Memory B cell (primary cell): ENCODE data around the gene ZFHX3.
A peak's percentile ranks its signal among the peaks of the same experiment; 100 is the strongest.

Experiments used
- ATAC-seq: fragments of 150-1000 bp; cut with Tn5 transposase; 2 replicates; pipeline ENCODE4 v1.10.0; 2021; ENCODE audit warnings: low read depth, mild to moderate bottlenecking, moderate library complexity
- DNase-seq, 2 donors: peaks; one replicate each; pipeline ENCODE4 v3.0.0; 2022; ENCODE audit warnings: low spot score in 2 of 2
- H3K27ac Mint-ChIP-seq: one replicate; pipeline ENCODE4 v1.8.0; 2022; ENCODE audit warnings: mild to moderate bottlenecking, moderate library complexity, mixed read lengths
- H3K27me3 Mint-ChIP-seq: one replicate; pipeline ENCODE4 v1.8.0; 2022; ENCODE audit warnings: mixed read lengths
- H3K36me3 Mint-ChIP-seq: one replicate; pipeline ENCODE4 v1.8.0; 2022; ENCODE audit warnings: mild to moderate bottlenecking, mixed read lengths
- H3K4me1 Mint-ChIP-seq: one replicate; pipeline ENCODE4 v1.8.0; 2022; ENCODE audit warnings: mixed read lengths
- H3K4me3 Mint-ChIP-seq: one replicate; pipeline ENCODE4 v1.8.0; 2022; ENCODE audit warnings: mild to moderate bottlenecking, moderate library complexity, mixed read lengths
- H3K9me3 Mint-ChIP-seq: one replicate; pipeline ENCODE4 v1.8.0; 2022; ENCODE audit warnings: mixed read lengths

Gene ZFHX3

DNA sequence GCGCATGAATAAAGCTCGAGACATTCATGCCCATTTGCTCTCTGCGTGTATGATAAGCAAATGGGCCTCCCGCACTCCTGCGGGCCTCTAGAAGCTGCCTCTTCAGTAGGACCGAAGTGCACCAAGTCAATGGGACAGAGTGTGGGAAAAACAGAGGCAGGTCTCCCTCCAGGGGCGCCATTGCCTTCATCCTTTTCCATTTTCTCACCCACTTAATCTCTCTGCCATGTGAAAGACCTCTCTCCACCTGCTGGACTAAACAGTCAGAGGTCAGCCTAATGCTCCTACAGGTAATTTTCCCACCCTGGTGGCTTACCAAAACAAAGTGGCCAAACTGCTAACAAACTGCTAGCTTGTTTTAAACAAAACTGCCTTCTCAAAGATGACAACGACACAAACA, 210.9 kb downstream of the ZFHX3 start:
- Mint-ChIP-seq H3K4me1 (peaks cover 6% of the 10 kb centered on the region), H3K9me3 (no peaks in the 10 kb centered on the region), H3K27me3 (peaks cover 2% of the 10 kb centered on the region), H3K4me3 (no peak overlapping the region), H3K36me3 (no peaks in the 10 kb centered on the region), H3K27ac (no peak overlapping the region)
- ATAC-seq (no peak), DNase-seq (no peak)

DNA sequence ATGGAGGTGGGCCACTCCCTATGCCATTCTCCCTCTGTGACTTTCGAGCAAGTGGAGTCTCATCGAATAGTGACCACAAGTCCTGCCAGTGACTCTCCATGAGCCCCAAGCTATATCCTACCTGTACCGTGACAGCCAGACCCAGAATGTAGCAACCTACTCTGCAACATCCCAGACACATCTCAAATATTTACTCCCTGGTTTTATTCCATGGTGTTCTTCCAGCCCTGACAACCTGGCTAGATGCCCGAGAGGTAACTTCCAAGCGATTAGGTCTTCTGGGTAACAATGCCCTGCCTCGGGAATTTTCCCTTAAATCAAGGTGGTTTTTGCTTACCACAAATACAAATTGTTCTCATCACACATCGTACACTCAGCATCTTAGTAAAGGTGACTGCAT, 211.7 kb downstream of the ZFHX3 start:
- Mint-ChIP-seq H3K4me3 (no peak overlapping the region), H3K27me3 (peaks cover 2% of the 10 kb centered on the region), H3K36me3 (no peaks in the 10 kb centered on the region), H3K27ac (no peak overlapping the region), H3K9me3 (no peaks in the 10 kb centered on the region), H3K4me1 (peaks cover 6% of the 10 kb centered on the region)
- no peak for ATAC-seq
- no peak for DNase-seq

GRCh38 chr16:72835086-72835485, 212.8 kb downstream of the ZFHX3 start:
- Mint-ChIP-seq H3K9me3 (no peaks in the 10 kb centered on the region), H3K4me3 (no peak overlapping the region), H3K4me1 (peaks cover under 1% of the 10 kb centered on the region), H3K27ac (no peak overlapping the region), H3K36me3 (no peaks in the 10 kb centered on the region), H3K27me3 (peaks cover under 1% of the 10 kb centered on the region)
- no peak for ATAC-seq
- DNase-seq, result no peak

GRCh38 chr16:72834499-72834898, 213.4 kb downstream of the ZFHX3 start:
- H3K4me3 Mint-ChIP-seq, result no peak overlapping the region
- no peaks in the 10 kb centered on the region for H3K4me1 Mint-ChIP-seq
- H3K27ac Mint-ChIP-seq, result no peak overlapping the region
- DNase-seq, result no peak
- peaks cover 2% of the 10 kb centered on the region for H3K36me3 Mint-ChIP-seq
- H3K27me3 Mint-ChIP-seq, result no peaks in the 10 kb centered on the region
- no peaks in the 10 kb centered on the region for H3K9me3 Mint-ChIP-seq
- no peak for ATAC-seq

DNA sequence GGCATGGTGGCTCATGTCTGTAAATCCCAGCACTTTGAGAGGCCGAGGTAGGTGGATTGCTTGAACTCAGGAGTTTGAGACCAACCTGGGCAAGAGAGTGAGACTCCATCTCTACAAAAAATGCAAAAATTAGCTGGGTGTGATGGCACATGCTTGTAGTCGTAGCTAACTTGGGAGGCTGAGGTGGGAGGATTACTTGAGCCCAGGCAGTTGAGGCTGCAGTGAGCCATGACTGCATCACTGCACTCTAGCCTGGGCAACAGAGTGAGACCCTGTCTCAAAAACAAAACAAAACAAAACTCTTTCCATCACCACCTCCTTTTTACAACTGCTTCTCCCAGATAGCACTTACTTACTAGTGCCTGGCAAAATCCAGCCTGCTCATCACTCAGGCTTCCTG, 214.0 kb downstream of the ZFHX3 start:
- no peaks in the 10 kb centered on the region for H3K9me3 Mint-ChIP-seq
- no peak overlapping the region for H3K27ac Mint-ChIP-seq
- H3K4me3 Mint-ChIP-seq, result no peak overlapping the region
- peaks cover 3% of the 10 kb centered on the region for H3K36me3 Mint-ChIP-seq
- ATAC-seq (no peak), DNase-seq (no peak)
- H3K4me1 Mint-ChIP-seq, result no peaks in the 10 kb centered on the region
- no peaks in the 10 kb centered on the region for H3K27me3 Mint-ChIP-seq

- Mint-ChIP-seq H3K27ac (no peak overlapping the region), H3K4me3 (no peak overlapping the region), H3K4me1 (no peaks in the 10 kb centered on the region), H3K9me3 (no peaks in the 10 kb centered on the region), H3K27me3 (no peaks in the 10 kb centered on the region), H3K36me3 (peaks cover 3% of the 10 kb centered on the region)
- DNase-seq, result no peak
- ATAC-seq, result no peak
These were observed 214.4 kb downstream of the ZFHX3 start for GRCh38 chr16:72833482-72833881.

DNA sequence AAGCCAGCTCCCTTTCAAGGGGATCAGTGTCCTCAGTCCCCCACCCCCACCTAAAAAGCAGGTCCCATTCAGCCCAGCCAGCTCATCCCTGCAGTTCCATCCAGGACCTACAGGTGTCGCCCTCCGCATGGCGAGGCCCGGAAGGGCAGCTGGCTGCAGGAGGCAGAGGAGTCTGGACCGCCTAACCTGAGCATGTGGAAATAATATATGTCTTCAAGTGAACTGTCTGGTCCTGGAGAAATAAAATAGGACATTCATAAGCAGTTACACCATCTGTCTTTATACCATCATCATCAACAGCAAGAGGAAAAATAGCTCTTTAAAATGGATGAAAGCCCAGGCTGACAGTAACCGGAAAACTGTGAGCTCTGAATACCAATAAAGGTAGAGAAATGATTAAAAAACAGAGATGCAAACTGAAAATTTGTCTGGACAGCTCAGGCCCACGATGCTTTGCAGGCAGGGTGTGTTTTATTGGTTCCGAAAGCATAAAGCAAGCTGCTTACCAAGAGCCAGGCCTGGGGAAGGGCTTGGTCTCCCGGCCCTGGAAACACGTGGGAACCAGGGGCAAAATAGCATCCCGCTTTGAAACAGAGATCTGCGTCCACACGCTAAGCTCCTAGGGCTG, 215.2 kb downstream of the ZFHX3 start:
- no peaks in the 10 kb centered on the region for H3K4me1 Mint-ChIP-seq
- H3K27me3 Mint-ChIP-seq, result no peaks in the 10 kb centered on the region
- no peak overlapping the region for H3K4me3 Mint-ChIP-seq
- H3K36me3 Mint-ChIP-seq, result peaks cover 3% of the 10 kb centered on the region
- DNase-seq (peak; percentile 65 to 83), ATAC-seq (peak; percentile 56)
- H3K27ac Mint-ChIP-seq, result no peak overlapping the region
- H3K9me3 Mint-ChIP-seq, result no peaks in the 10 kb centered on the region

GRCh38 chr16:72829846-72830775, 217.8 kb downstream of the ZFHX3 start:
- no peak for ATAC-seq
- Mint-ChIP-seq H3K27ac (no peak overlapping the region), H3K4me3 (no peak overlapping the region), H3K36me3 (peaks cover 3% of the 10 kb centered on the region), H3K27me3 (no peaks in the 10 kb centered on the region), H3K9me3 (no peaks in the 10 kb centered on the region), H3K4me1 (no peaks in the 10 kb centered on the region)
- DNase-seq, result no peak

DNA sequence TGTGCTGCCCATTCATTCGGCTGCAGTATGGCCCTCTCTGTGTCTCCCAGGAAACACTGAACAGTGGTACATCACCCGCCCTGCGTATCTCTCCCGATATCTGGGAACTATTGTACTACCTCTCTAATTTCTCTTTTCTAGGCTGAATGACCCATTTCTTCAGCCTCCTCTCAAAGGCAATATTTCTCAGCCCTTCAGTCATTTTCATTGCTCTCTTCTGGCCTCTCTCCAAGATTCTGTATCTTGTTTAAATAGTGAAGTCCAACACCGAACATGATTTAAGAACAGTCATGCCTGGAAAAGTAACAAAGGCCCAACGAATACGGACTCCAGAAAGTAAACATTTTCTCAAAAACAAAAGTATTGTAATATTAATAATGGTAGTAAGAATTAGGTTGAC, 220.1 kb downstream of the ZFHX3 start:
- DNase-seq, result no peak
- Mint-ChIP-seq H3K27me3 (no peaks in the 10 kb centered on the region), H3K9me3 (no peaks in the 10 kb centered on the region), H3K4me1 (no peaks in the 10 kb centered on the region), H3K4me3 (no peak overlapping the region), H3K36me3 (peaks cover 3% of the 10 kb centered on the region), H3K27ac (no peak overlapping the region)
- ATAC-seq, result no peak

DNA sequence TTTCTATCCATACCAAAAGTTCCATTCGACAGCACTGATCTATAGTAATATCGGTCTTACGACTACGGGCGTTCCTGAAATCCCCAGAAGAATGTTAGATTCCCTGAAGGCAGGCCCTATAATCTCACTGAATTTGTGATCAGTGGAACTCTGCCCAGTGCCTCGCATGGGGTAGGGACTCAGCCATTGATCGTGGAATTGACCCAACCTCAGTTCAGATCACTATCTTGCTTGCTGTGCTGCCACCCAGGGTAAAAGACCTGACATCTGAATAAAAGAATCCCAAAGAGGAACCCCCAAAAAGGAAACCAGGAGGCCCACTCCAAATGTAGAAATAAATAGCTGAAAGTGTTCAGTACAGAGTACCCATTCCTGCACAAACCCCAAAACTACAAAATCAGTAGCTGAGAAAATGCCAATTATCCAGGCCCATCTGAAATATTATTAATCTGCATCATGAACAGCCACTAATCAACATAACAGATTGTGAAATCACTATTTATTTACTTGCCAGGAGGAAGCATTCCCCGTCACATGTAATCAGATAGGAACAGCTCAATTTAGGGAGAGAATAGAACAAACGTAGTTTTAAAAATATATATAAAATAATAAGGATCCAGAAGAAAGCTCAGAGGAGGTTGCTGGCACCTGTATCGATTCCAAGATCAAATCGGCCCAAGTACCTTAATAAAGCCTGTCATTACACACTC, 221.9 kb downstream of the ZFHX3 start:
- Mint-ChIP-seq H3K36me3 (peaks cover 3% of the 10 kb centered on the region), H3K27ac (no peak overlapping the region), H3K4me3 (no peak overlapping the region), H3K4me1 (no peaks in the 10 kb centered on the region), H3K27me3 (no peaks in the 10 kb centered on the region), H3K9me3 (no peaks in the 10 kb centered on the region)
- DNase-seq (no peak), ATAC-seq (no peak)

DNA sequence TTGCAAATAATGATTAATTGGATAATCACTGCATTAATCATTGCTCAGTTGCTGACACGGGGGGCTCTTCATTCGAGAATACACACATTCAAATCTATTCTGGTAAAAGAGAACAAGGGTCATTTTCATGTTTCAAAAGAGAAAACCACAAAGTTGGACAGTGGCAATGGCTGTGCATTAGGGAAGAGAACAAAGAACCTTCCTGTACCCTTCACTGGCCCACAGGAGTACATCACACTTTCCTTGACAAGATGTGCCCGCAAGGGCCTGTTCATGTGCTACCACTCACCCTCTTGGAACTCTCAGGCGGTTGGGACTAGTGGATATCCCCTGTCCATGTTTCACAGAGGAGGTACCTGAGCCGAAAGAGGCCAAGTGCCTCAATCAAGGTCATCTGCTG, 223.2 kb downstream of the ZFHX3 start:
- Mint-ChIP-seq H3K27me3 (no peaks in the 10 kb centered on the region), H3K4me1 (no peaks in the 10 kb centered on the region), H3K4me3 (no peak overlapping the region), H3K9me3 (no peaks in the 10 kb centered on the region), H3K27ac (no peak overlapping the region), H3K36me3 (peaks cover 3% of the 10 kb centered on the region)
- DNase-seq, result no peak
- no peak for ATAC-seq

GRCh38 chr16:72824027-72824426, 223.9 kb downstream of the ZFHX3 start:
- H3K36me3 Mint-ChIP-seq, result no peaks in the 10 kb centered on the region
- no peak for DNase-seq
- no peaks in the 10 kb centered on the region for H3K4me1 Mint-ChIP-seq
- no peak overlapping the region for H3K4me3 Mint-ChIP-seq
- H3K27ac Mint-ChIP-seq, result no peak overlapping the region
- ATAC-seq, result no peak
- H3K27me3 Mint-ChIP-seq, result no peaks in the 10 kb centered on the region
- H3K9me3 Mint-ChIP-seq, result no peaks in the 10 kb centered on the region

DNA sequence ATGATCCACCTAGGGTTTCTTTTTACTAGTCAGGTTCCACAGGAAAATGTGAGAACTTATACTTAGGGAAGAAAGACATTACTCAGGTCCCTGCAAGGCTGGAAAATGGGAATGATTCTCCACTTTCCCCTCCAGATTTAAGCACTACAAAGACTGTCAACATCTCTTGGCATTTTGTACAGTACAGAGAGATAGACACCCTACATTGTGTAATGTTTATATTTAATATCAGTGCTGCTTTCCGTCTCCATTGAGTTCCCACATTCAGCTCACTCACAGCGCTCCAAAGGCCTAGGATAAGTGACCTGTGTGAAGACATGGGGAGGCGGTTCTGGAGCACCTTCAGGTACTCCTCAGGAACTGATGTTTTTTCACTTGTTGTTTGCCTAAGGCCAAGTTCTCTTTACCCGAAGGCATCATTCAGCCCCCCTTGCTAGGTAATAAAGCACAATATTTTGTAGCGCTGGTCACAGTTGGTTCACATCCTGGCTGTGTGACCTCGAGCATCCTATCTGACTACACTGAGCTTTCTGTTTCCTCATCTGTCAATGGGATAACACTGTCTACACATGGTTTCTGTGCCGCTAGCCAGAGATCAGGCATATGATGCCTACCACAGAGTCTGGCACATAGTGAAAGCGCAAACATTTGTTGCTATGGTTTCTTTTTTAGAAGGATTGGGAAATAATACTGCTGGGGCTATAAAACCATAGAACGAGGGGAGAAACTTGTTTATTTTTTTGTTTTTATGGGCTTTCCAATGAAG, 226.6 kb downstream of the ZFHX3 start:
- no peaks in the 10 kb centered on the region for H3K27me3 Mint-ChIP-seq
- DNase-seq, result no peak
- H3K4me3 Mint-ChIP-seq, result no peak overlapping the region
- H3K9me3 Mint-ChIP-seq, result no peaks in the 10 kb centered on the region
- H3K4me1 Mint-ChIP-seq, result no peaks in the 10 kb centered on the region
- no peak overlapping the region for H3K27ac Mint-ChIP-seq
- no peak for ATAC-seq
- H3K36me3 Mint-ChIP-seq, result no peaks in the 10 kb centered on the region

DNA sequence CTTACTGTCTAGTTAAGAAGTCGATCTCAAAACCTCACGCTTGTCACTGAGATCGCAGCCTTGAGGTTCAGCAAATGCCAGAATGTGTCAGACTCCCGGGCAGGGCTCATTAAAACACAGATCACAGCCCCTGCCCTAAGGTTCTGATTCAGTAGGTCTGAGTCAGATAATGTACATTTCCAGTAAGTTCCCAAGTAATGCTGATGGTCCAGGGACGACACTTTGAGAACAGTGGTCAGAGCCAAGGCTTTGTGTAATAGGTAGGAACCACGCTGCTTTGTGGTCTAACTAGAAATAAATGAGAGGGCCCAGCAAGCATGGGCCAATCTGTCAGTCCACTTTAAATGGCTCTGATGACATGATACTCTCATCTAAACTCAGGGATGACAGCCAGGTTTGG, 228.6 kb downstream of the ZFHX3 start:
- Mint-ChIP-seq H3K27ac (no peak overlapping the region), H3K4me1 (no peaks in the 10 kb centered on the region), H3K27me3 (no peaks in the 10 kb centered on the region), H3K4me3 (no peak overlapping the region), H3K36me3 (no peaks in the 10 kb centered on the region), H3K9me3 (no peaks in the 10 kb centered on the region)
- DNase-seq, result no peak
- ATAC-seq, result no peak
